Testis (tissue), 3 donors: ENCODE measurements around the gene WDR33. TPM values are rescaled to one million over a fixed set of nuclear protein-coding genes. Genes with fewer than 3 reads are reported as not detected.

Experiments
- DNase-seq: peaks from one replicate; pipeline ENCODE4 v3.0.0-alpha.2; 2019
- H3K27ac ChIP-seq, 2 donors: fragments of 200-600 bp; sonication (generic); one replicate each; pipeline ENCODE4 v1.5.1; 2019
- H3K27me3 ChIP-seq: fragments of 200-600 bp; sonication (generic); one replicate; pipeline ENCODE4 v1.5.1; 2019
- H3K36me3 ChIP-seq: fragments of 200-600 bp; sonication (generic); one replicate; pipeline ENCODE4 v1.5.1; 2017; ENCODE audit warnings: low read depth; ENCODE audit errors: missing control alignments
- H3K4me1 ChIP-seq: fragments of 200-600 bp; sonication (generic); one replicate; pipeline ENCODE4 v1.5.1; 2019
- H3K4me3 ChIP-seq, 2 donors: fragments of 200-600 bp; sonication (generic); one replicate each; pipeline ENCODE4 v1.5.1; 2017 to 2019
- H3K9me3 ChIP-seq: fragments of 200-600 bp; sonication (generic); one replicate; pipeline ENCODE4 v1.5.1; 2017
- POLR2A ChIP-seq: fragments of 450-650 bp; IDR thresholded peaks from one replicate; pipeline ENCODE4 v1.6.1; 2017; ENCODE audit warnings: antibody characterized with exemption, mild to moderate bottlenecking, moderate library complexity
- WGBS, 2 donors: methylation state at CpG; one replicate each; pipeline ENCODE4 v1.1.5; 2018; 5-methylcytosine and 5-hydroxymethylcytosine counted together
- intact Hi-C: fragments of 100-400 bp; cut with DNase I; formaldehyde crosslinking; loops from one replicate; pipeline ENCODE4 v1.15.1; 2023; ENCODE audit warnings: low total_unique reads
- polyA plus RNA-seq: library from polyadenylated mRNA; stranded (reverse); fragments of 350-450 nt; fragmentation: Illumina TruSeq; extraction: RNeasy Lipid Tissue Mini Kit (QIAGEN cat#74804); gene quantifications from one replicate; pipeline ENCODE4 v1.2.3, GENCODE V29; 2014; ENCODE audit warnings: low read depth, low replicate concordance; ENCODE audit not compliant: insufficient read depth
- total RNA-seq, 2 donors: library from RNA; depleted of rRNA; stranded (reverse); fragments of >200 nt; gene quantifications; one replicate each; pipeline ENCODE4 v1.2.3, GENCODE V29; 2016
- TF ChIP-seq, protein P1 (sequence below), 3 experiments: fragments of 450-650 bp in 2 of 3; fragments of 200-600 bp in 1 of 3; sonication (generic) in 1 of 3; IDR thresholded peaks; one replicate each; pipeline ENCODE4 v1.5.1; 2016 to 2019; ENCODE audit warnings: antibody characterized with exemption in 3 of 3, mild to moderate bottlenecking in 2 of 3, moderate library complexity in 1 of 3

The WDR33 gene
- total and polyA plus RNA-seq, 3 donors from 2014 or later, result 57.4 to 65.8 (median 62.1) TPM

GRCh38 chr2:127853671-127854070 lies 42.7 kb upstream of the WDR33 start:
- H3K4me1 ChIP-seq, result peaks cover 33% of the 10 kb centered on the region
- intact Hi-C loops, result no loop called here
- WGBS, 2 donors, result 60 to 69% methylated on average over 4 of the region's 4 CpGs

GRCh38 chr2:127852388-127852787 lies 41.4 kb upstream of the WDR33 start:
- 90 to 95% methylated on average over 8 of the region's 8 CpGs for WGBS, 2 donors

More at GRCh38 chr2:127853671-127854070, 42.7 kb upstream of the WDR33 start:
- TF ChIP-seq, protein P1, sequence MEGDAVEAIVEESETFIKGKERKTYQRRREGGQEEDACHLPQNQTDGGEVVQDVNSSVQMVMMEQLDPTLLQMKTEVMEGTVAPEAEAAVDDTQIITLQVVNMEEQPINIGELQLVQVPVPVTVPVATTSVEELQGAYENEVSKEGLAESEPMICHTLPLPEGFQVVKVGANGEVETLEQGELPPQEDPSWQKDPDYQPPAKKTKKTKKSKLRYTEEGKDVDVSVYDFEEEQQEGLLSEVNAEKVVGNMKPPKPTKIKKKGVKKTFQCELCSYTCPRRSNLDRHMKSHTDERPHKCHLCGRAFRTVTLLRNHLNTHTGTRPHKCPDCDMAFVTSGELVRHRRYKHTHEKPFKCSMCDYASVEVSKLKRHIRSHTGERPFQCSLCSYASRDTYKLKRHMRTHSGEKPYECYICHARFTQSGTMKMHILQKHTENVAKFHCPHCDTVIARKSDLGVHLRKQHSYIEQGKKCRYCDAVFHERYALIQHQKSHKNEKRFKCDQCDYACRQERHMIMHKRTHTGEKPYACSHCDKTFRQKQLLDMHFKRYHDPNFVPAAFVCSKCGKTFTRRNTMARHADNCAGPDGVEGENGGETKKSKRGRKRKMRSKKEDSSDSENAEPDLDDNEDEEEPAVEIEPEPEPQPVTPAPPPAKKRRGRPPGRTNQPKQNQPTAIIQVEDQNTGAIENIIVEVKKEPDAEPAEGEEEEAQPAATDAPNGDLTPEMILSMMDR (IDR thresholded peaks at IDR 0.05), result no peak
- TF ChIP-seq POLR2A, result no peak
- Histone ChIP-seq H3K36me3 (no peaks in the 10 kb centered on the region), H3K27me3 (no peaks in the 10 kb centered on the region), H3K4me3 (no peak overlapping the region), H3K9me3 (no peaks in the 10 kb centered on the region), H3K27ac (no peak overlapping the region)
- DNase-seq, result no peak

DNA sequence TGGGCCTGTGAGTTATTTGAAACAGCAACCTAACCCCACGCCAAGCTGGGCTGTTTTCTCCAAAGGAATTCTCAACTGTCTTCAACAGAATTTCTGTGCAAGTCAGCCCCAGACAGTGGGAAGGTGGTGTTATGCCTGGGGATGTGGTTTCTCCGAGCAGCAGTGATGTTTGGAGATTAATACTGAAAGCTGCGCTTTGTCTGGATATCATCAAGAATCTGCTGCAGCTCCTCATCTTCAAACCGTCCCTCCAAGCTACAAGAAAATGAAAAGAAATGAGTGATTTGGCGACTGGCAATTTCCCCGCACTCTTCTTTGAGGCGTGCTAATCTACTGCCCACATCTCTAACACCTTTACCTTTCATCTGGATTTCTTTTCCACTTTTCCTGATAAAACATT lies 37.0 kb upstream of the WDR33 start:
- H3K36me3 ChIP-seq, result no peaks in the 10 kb centered on the region
- H3K4me1 ChIP-seq, result peaks cover under 1% of the 10 kb centered on the region
- 87 to 92% methylated on average over 7 of the region's 7 CpGs for WGBS, 2 donors
- H3K9me3 ChIP-seq, result no peaks in the 10 kb centered on the region
- no peaks in the 10 kb centered on the region for H3K27me3 ChIP-seq
- TF ChIP-seq, protein P1 (IDR thresholded peaks at IDR 0.05), result no peak
- TF ChIP-seq POLR2A, result no peak
- no peak overlapping the region for H3K4me3 ChIP-seq
- no peak overlapping the region for H3K27ac ChIP-seq
- no peak for DNase-seq
- intact Hi-C loops, result no loop called here

More at GRCh38 chr2:127852388-127852787, 41.4 kb upstream of the WDR33 start:
- Histone ChIP-seq H3K36me3 (no peaks in the 10 kb centered on the region), H3K9me3 (no peaks in the 10 kb centered on the region), H3K4me3 (no peak overlapping the region), H3K27ac (no peak overlapping the region), H3K27me3 (no peaks in the 10 kb centered on the region), H3K4me1 (peaks cover 33% of the 10 kb centered on the region)
- TF ChIP-seq, protein P1 (IDR thresholded peaks at IDR 0.05), result no peak
- no peak for TF ChIP-seq POLR2A
- DNase-seq, result no peak
- intact Hi-C loops, result no loop called here

GRCh38 chr2:127844973-127845372 lies 34.0 kb upstream of the WDR33 start:
- Histone ChIP-seq H3K36me3 (no peaks in the 10 kb centered on the region), H3K4me1 (no peaks in the 10 kb centered on the region), H3K9me3 (no peaks in the 10 kb centered on the region), H3K4me3 (no peak overlapping the region), H3K27ac (no peak overlapping the region), H3K27me3 (no peaks in the 10 kb centered on the region)
- no peak for DNase-seq
- WGBS, 2 donors, result 78 to 81% methylated on average over 4 of the region's 4 CpGs
- TF ChIP-seq, protein P1 (IDR thresholded peaks at IDR 0.05), result no peak
- no peak for TF ChIP-seq POLR2A
- intact Hi-C loops, result no loop called here

DNA sequence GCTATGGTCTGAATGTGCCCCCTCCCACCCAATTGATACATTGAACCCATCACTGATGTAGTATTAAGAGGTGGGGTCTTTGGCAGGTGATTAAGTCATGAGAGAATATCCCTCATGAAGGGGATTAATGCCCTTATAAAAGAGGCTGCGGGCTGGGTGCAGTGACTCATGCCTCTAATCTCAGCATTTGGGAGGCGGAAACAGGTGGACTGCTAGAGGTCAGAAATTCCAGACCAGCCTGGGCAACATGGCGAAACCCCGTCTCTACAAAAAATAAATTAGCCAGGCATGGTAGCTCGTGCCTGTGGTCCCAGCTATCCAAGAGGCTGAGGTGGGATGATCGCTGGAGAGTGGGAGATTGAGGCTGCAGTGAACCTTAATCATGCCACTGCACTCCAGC lies 32.7 kb upstream of the WDR33 start:
- Histone ChIP-seq H3K4me3 (no peak overlapping the region), H3K36me3 (no peaks in the 10 kb centered on the region), H3K9me3 (no peaks in the 10 kb centered on the region), H3K4me1 (no peaks in the 10 kb centered on the region), H3K27me3 (no peaks in the 10 kb centered on the region), H3K27ac (no peak overlapping the region)
- DNase-seq, result no peak
- intact Hi-C loops, result no loop called here
- 92% methylated on average over 6 of the region's 6 CpGs for WGBS, 2 donors
- TF ChIP-seq POLR2A, result no peak
- TF ChIP-seq, protein P1 (IDR thresholded peaks at IDR 0.05), result no peak
